GM19468 (cell line): ENCODE data around the gene MARCHF6.
"Not testable (repeated sequence)": the region's sequence is repeated elsewhere in the genome, so short reads cannot be mapped to it uniquely, and the experiment has no call there.

Source experiments
- ATAC-seq: cut with Tn5 transposase; IDR thresholded peaks from one replicate; pipeline ENCODE4 v1.9.1; 2021; ENCODE audit warnings: mild to moderate bottlenecking, moderate library complexity, moderate number of reproducible peaks; ENCODE audit not compliant: unreplicated experiment; ENCODE audit errors: extremely low read depth

The MARCHF6 gene

DNA sequence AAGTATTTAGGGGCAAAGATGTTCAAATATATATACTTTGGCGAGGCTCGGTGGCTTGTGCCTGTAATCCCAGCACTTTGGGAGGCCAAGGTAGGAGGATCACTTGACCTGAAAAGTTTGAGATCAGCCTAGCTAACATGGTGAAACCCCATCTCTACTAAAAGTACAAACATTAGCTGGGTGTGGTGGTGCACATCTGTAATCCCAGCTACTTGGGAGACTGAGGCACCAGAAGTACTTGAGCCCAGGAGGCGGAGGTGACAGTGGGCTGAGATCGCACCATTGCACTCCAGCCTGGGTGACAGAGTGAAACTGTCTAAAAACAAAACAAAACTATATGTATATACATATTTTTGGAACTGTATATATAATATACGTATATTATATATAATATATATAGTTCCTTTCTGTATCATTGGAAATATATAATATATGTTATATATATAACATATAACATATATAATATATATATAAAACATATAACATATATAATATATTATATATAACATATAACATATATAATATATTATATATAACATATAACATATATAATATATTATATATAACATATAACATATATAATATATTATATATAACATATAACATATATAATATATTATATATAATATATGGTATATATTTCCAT lies 8.9 kb upstream of the MARCHF6 start:
- not testable (repeated sequence) for ATAC-seq

GRCh38 chr5:10348258-10348657 lies 5.2 kb upstream of the MARCHF6 start:
- no peak for ATAC-seq

DNA sequence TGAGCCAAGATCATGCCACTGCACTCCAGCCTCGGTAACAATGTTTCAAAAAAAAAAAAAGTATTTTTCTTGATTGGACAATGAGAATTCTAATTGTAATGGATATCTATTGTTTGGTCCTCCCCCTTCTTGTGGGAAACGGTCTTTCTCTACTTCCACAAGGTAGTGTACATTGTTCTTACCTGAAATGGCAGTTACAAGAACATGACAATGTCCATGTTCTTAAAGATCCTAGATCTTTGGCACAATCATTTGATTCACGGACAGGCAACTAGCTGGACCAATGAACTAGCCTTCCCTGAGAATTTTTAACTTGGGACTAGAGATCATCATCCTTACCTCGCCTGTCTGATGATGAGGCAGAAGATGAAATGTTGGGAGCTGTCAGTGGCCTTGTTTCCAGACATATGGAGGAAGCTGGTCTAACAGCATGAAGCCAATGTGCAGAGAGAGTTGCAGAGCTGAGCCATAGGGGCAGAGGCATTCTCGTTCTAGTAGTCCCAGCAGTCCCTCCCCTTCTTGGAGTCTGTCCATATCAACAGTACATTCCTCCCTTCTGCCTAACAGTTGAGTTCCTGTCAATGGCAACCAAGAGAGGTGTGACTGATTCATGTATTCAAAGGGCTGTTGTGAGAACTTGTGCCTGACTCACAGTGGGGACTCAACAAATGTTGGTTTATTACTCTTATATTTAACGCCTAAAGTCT lies 2.1 kb upstream of the MARCHF6 start:
- ATAC-seq: no peak

DNA sequence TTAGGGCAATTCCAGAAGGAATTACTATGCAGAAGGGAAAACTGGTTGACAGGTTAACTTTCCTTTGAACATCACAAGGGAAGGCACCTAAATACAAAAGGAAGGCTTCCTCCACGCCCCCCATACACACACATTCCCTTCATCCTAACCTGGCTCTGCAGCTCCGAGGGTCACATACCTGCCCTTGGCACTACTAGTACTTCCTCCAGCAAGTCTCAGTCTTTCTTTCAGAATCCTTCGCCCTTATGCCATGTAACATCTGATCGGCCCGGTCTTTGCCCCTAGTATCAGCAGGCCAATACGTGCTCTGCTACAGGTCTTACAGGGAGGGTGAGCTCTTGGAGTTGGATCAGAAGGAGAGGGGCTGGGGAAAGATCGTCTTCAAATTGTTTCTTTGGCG lies 1.6 kb upstream of the MARCHF6 start:
- no peak for ATAC-seq

GRCh38 chr5:10352430-10353240 lies 860 bp upstream of the MARCHF6 start:
- ATAC-seq: peak; percentile 13

DNA sequence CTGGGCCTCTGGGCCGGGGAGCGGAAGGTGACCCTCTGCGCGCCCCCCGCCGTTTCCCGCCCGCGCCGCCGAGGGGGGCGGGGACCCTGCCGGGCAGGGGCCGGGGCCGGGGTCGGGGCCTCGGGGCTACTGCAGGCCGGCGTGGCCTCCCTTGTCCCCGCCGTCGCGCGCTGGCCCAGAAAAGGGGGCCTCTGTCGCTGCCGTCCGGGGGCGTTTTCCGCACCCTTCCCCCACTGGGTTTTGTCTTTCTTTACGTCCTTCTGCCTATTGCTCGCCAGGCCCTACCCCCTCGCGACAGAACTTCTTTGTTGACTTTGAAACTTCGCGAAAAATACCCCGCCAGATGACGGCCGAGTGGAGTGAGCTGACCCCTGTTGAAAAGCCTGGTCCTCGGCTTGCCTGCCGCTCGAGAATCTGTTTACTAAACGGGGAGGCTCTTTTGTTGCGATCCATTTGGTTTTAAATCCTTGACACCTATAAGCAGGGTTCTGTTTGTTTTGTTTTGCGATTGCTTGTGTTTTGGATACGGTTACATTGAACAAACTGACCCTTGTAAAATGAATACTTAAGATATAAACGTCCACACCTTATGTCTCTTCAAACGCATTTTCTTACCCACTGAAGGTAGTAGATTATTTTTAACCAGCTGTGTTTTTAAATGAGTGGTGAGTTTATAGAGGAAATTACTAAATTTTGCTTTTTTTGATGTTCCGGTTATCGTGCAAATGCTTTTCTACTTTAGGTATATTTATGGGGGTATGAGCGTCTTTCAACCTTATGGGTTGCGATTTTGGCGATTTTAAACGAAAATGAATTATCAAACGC lies 765 bp downstream of the MARCHF6 start:
- no peak for ATAC-seq

GRCh38 chr5:10355071-10355889 lies 1.8 kb downstream of the MARCHF6 start:
- no peak for ATAC-seq

DNA sequence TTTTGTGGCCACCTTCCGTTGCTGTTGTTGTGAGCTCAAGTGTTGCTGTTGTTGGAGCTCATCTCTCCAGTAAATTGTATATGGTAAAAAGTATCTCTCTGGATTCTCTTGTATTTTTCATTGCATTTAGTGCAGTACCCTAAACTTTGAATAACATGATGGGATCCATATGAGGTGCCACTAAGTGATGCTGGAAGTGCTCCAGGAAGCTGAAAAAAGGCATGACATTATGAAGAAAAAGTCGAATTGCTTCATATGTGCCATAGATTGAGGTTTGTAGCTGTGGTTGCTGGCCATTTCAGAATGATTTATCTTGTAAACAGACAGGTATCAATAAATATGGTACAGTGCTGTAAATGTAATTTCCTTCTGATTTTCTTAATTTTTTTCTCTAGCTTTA lies 5.5 kb downstream of the MARCHF6 start:
- no peak for ATAC-seq

- no peak for ATAC-seq
Observed at GRCh38 chr5:10360686-10361085, 7.2 kb downstream of the MARCHF6 start.

GRCh38 chr5:10363519-10364185 lies 10.2 kb downstream of the MARCHF6 start:
- ATAC-seq: no peak

DNA sequence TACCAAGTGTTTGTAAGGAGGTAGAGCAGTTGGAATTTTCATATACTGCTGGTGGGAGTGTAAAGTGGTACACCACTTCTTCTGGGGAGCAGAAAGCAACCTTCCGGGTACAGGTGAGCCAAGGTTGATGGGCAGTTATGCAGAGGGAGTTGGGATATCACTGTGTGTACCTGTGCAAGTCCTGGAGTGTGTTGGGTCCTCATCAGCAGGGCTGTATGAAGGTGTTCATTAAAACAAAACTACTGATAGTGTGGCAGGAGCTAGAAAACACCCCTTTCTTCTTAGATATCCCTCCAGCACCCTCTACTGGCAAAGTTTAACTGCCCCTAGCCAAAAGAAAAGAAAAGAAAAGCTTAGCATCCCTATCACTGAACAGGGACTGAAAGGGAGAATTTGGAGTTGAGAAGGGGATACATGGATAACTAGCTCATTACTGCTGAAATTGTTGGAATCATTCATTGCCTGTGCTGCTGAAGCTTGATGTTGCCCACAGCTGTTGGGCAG lies 10.7 kb downstream of the MARCHF6 start:
- ATAC-seq: no peak

GRCh38 chr5:10365782-10366181 lies 12.3 kb downstream of the MARCHF6 start:
- no peak for ATAC-seq

DNA sequence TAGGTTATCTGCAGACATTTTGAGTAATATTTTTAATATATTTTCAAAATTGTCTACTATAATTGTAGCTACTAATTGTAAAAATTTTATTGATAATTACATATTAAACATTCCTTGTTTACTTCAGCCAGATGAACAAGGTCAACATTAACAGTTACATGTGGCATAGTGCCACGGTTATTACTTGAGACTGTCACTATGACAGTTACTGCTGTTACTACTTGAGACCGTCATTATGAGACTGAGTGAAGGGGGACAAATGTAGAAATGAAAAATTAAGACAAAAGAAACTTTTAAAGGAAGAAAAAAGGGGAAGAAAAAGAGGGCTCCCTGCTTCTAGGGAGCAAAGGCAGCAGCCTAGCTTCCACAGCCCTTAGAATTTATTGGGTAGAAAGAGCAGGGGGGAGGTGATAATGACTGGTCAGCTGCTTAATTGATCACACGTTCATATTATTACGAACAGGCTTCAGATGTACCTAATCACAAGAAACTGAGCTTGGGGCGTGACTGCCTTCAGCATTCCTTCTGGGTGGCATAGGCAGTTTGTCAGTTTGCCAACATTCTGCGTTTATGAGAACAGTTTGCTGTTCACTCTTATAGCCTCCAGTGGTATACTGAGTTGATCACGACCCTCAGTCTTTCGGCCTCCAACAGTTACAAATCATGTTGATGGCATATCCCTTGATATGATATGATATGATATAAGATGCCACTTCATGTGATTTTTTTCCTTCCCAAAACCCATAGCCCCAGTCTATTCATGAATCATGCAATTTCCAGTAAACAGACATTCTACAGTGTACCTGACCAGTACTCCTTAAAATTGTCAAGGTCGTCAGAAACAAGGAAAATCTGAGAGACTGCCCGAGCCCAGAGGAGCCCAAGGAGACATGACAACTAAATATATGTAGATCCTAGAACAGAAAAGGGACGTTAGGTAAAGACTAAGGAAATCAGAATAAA lies 13.1 kb downstream of the MARCHF6 start:
- ATAC-seq: no peak

GRCh38 chr5:10367579-10367978 lies 14.1 kb downstream of the MARCHF6 start:
- no peak for ATAC-seq

- no peak for ATAC-seq
Observed at GRCh38 chr5:10370931-10371330, 17.4 kb downstream of the MARCHF6 start.

- not testable (repeated sequence) for ATAC-seq
Observed at GRCh38 chr5:10371369-10371768, 17.9 kb downstream of the MARCHF6 start.
